Liver (tissue), 9 donors: Measurements from ENCODE around the gene TNF. TPM values are rescaled to one million over a fixed set of nuclear protein-coding genes. Genes with fewer than 3 reads are reported as not detected.

ENCODE experiments used
- DNase-seq: peaks from one replicate; pipeline ENCODE4 v3.0.0-alpha.2; 2017; ENCODE audit warnings: low spot score
- H3K27ac ChIP-seq, 2 donors: one replicate each; pipeline ENCODE4 v1.7.0; 2013; ENCODE audit warnings: inconsistent platforms in 2 of 2, low read length in 2 of 2, control low read depth in 1 of 2, low read depth in 1 of 2, mild to moderate bottlenecking in 1 of 2
- H3K27me3 ChIP-seq, 4 donors: one replicate each; pipeline versions ENCODE4 v1.6.1 to v1.7.0; 2013; ENCODE audit warnings: low read length in 3 of 4, inconsistent platforms in 1 of 4, mild to moderate bottlenecking in 1 of 4, moderate library complexity in 1 of 4; ENCODE audit not compliant: control insufficient read depth in 4 of 4, insufficient read depth in 4 of 4
- H3K36me3 ChIP-seq, 4 donors: one replicate each; pipeline versions ENCODE4 v1.6.1 to v1.7.0; 2013; ENCODE audit warnings: low read length in 3 of 4, mild to moderate bottlenecking in 3 of 4, low read depth in 1 of 4, moderate library complexity in 1 of 4; ENCODE audit not compliant: control insufficient read depth in 4 of 4, insufficient read depth in 3 of 4
- H3K4me1 ChIP-seq, 4 donors: one replicate each; pipeline versions ENCODE4 v1.6.1 to v1.7.0; 2013; ENCODE audit warnings: low read length in 3 of 4, mild to moderate bottlenecking in 3 of 4, moderate library complexity in 1 of 4; ENCODE audit not compliant: control insufficient read depth in 4 of 4, insufficient read depth in 4 of 4
- H3K4me3 ChIP-seq, 3 donors: one replicate each; pipeline versions ENCODE4 v1.6.1 to v1.7.0; 2013; ENCODE audit warnings: low read length in 3 of 3, control low read depth in 1 of 3, low read depth in 1 of 3, mild to moderate bottlenecking in 1 of 3
- H3K9ac ChIP-seq, 2 donors: one replicate each; pipeline ENCODE4 v1.7.0; 2013; ENCODE audit warnings: low read length in 2 of 2, mild to moderate bottlenecking in 2 of 2, moderate library complexity in 2 of 2, control low read depth in 1 of 2, low read depth in 1 of 2
- H3K9me3 ChIP-seq, 4 donors: one replicate each; pipeline versions ENCODE4 v1.6.1 to v1.7.0; 2013; ENCODE audit warnings: low read length in 3 of 4; ENCODE audit not compliant: control insufficient read depth in 4 of 4
- ATF3 ChIP-seq: IDR thresholded peaks from 2 replicates; pipeline ENCODE4 v1.6.1; 2016; ENCODE audit warnings: antibody characterized with exemption
- EGR1 ChIP-seq, 2 donors: IDR thresholded peaks; 2 replicates each; pipeline ENCODE4 v1.6.1; 2016 to 2018; ENCODE audit warnings: antibody characterized with exemption in 2 of 2, low read depth in 2 of 2
- FOXA2 ChIP-seq: IDR thresholded peaks from 2 replicates; pipeline ENCODE4 v1.6.1; 2016; ENCODE audit warnings: antibody characterized with exemption
- GABPA ChIP-seq, 2 donors: IDR thresholded peaks in 1 of 2; conservative IDR thresholded peaks in 1 of 2; 2 replicates each; pipeline ENCODE4 v1.6.1; 2016; ENCODE audit warnings: antibody characterized with exemption in 2 of 2, mild to moderate bottlenecking in 1 of 2, moderate library complexity in 1 of 2
- HNF4A ChIP-seq, 2 donors: conservative IDR thresholded peaks; 2 replicates each; pipeline ENCODE4 v1.6.1; 2016; ENCODE audit warnings: antibody characterized with exemption in 2 of 2, mild to moderate bottlenecking in 2 of 2
- HNF4G ChIP-seq: IDR thresholded peaks from 2 replicates; pipeline ENCODE4 v1.6.1; 2016; ENCODE audit warnings: antibody characterized with exemption
- JUND ChIP-seq, 2 donors: IDR thresholded peaks; 2 replicates each; pipeline ENCODE4 v1.6.1; 2016; ENCODE audit warnings: antibody characterized with exemption in 2 of 2
- REST ChIP-seq: IDR thresholded peaks from 2 replicates; pipeline ENCODE4 v1.6.1; 2016; ENCODE audit warnings: antibody characterized with exemption, mild to moderate bottlenecking
- YY1 ChIP-seq: IDR thresholded peaks from 2 replicates; pipeline ENCODE4 v1.6.1; 2016; ENCODE audit warnings: antibody characterized with exemption, mild to moderate bottlenecking
- ZBTB33 ChIP-seq: IDR thresholded peaks from 2 replicates; pipeline ENCODE4 v1.6.1; 2016; ENCODE audit warnings: antibody characterized with exemption
- WGBS: extraction: QIAGEN DNeasy Blood & Tissue Kit; methylation state at CpG from one replicate; pipeline ENCODE4 v1.1.7; 2013; 5-methylcytosine and 5-hydroxymethylcytosine counted together
- polyA plus RNA-seq, 2 donors: library from polyadenylated mRNA; stranded (reverse) in 1 of 2; unstranded in 1 of 2; fragments of 200-250 nt in 1 of 2; fragments of >200 nt in 1 of 2; fragmentation: Nextera tagmentation in 1 of 2; extraction: Ambion mirVana in 1 of 2; gene quantifications; one replicate each; pipeline versions ENCODE4 v1.2.1 to v1.2.3, GENCODE V29; 2013 to 2015
- total RNA-seq, 2 donors: library from RNA; depleted of rRNA; stranded (reverse); fragments of >200 nt; gene quantifications; one replicate each; pipeline ENCODE4 v1.2.3, GENCODE V29; 2014
- TF ChIP-seq, protein P1 (sequence below): IDR thresholded peaks from 2 replicates; pipeline ENCODE4 v1.6.1; 2016; ENCODE audit warnings: antibody characterized with exemption
- TF ChIP-seq, protein P2 (sequence below): fragments of 150-350 bp; IDR thresholded peaks from 2 replicates; pipeline ENCODE4 v1.5.1; 2017; ENCODE audit warnings: improper control_type of control experiment, low read depth, low read length; ENCODE audit not compliant: missing input control
- donor health status: healthy.
- donor health status: healthy.
- donor health status: healthy.
- donor health status: healthy.
- donor health status: healthy.

Gene TNF
- total and polyA plus RNA-seq, 4 donors = 0.06 to 0.42 (median 0.19) TPM; not detected in 1

- H3K9ac ChIP-seq = no peak overlapping the region
These were observed 6.8 kb upstream of the TNF start for GRCh38 chr6:31568537-31568961.

GRCh38 chr6:31569861-31570536 is 5.4 kb upstream of the TNF start:
- Histone ChIP-seq H3K36me3 (no peaks in the 10 kb centered on the region), H3K4me1 (no peaks in the 10 kb centered on the region), H3K9me3 (no peaks in the 10 kb centered on the region), H3K4me3 (no peak overlapping the region), H3K27me3 (no peaks in the 10 kb centered on the region), H3K9ac (no peak overlapping the region), H3K27ac (no peak overlapping the region)
- 79% methylated on average over 1 of the region's 1 CpG for WGBS
- no peak for DNase-seq
- TF ChIP-seq ATF3 (no peak), FOXA2 (no peak), HNF4A (conservative IDR thresholded peaks at IDR 0.05) (no peak), HNF4G (no peak), EGR1 (IDR thresholded peaks at IDR 0.05; ENCODE audit: low read depth in 2 of 2) (no peak), YY1 (no peak), ZBTB33 (no peak), GABPA (IDR thresholded peaks at IDR 0.05 in 1 of 2, conservative IDR thresholded peaks at IDR 0.05 in 1 of 2) (no peak), JUND (IDR thresholded peaks at IDR 0.05) (no peak)
- TF ChIP-seq, protein P1, sequence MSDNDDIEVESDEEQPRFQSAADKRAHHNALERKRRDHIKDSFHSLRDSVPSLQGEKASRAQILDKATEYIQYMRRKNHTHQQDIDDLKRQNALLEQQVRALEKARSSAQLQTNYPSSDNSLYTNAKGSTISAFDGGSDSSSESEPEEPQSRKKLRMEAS = no peak
- TF ChIP-seq, protein P2, sequence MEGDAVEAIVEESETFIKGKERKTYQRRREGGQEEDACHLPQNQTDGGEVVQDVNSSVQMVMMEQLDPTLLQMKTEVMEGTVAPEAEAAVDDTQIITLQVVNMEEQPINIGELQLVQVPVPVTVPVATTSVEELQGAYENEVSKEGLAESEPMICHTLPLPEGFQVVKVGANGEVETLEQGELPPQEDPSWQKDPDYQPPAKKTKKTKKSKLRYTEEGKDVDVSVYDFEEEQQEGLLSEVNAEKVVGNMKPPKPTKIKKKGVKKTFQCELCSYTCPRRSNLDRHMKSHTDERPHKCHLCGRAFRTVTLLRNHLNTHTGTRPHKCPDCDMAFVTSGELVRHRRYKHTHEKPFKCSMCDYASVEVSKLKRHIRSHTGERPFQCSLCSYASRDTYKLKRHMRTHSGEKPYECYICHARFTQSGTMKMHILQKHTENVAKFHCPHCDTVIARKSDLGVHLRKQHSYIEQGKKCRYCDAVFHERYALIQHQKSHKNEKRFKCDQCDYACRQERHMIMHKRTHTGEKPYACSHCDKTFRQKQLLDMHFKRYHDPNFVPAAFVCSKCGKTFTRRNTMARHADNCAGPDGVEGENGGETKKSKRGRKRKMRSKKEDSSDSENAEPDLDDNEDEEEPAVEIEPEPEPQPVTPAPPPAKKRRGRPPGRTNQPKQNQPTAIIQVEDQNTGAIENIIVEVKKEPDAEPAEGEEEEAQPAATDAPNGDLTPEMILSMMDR = no peak

More at GRCh38 chr6:31568537-31568961, 6.8 kb upstream of the TNF start:
- no peak for DNase-seq
- Histone ChIP-seq H3K36me3 (no peaks in the 10 kb centered on the region), H3K9me3 (no peaks in the 10 kb centered on the region), H3K4me1 (no peaks in the 10 kb centered on the region), H3K27ac (no peak overlapping the region), H3K4me3 (no peak overlapping the region), H3K27me3 (no peaks in the 10 kb centered on the region)
- TF ChIP-seq REST (no peak), ZBTB33 (no peak), FOXA2 (no peak), EGR1 (IDR thresholded peaks at IDR 0.05; ENCODE audit: low read depth in 2 of 2) (no peak)
- TF ChIP-seq, protein P1 = no peak
- WGBS = 65% methylated on average over 3 of the region's 3 CpGs
